Keratinocyte (primary cell): Measurements from ENCODE around the gene SNTG2. TPM values are rescaled to one million over a fixed set of nuclear protein-coding genes. Genes with fewer than 3 reads are reported as not detected.

ENCODE experiments used
- DNase-seq: peaks from one replicate; pipeline ENCODE4 v3.0.0-alpha.2; 2011; ENCODE audit warnings: low read depth, missing footprints, low spot score
- FAIRE-seq: peaks from 2 replicates; lab custom pipeline; 2011; peaks lifted over from hg19 to GRCh38; lab: Jason Lieb, UNC
- H2AFZ ChIP-seq: 2 replicates; pipeline ENCODE4 v1.6.0; 2012; ENCODE audit warnings: low read length, control low read depth, inconsistent platforms; ENCODE audit not compliant: control insufficient read depth
- H3K27ac ChIP-seq: 2 replicates; pipeline ENCODE4 v1.5.1; 2011; ENCODE audit warnings: low read length; ENCODE audit not compliant: control insufficient read depth, insufficient read depth
- H3K27me3 ChIP-seq: 3 replicates; pipeline ENCODE4 v1.6.0; 2011; ENCODE audit warnings: low read length; ENCODE audit not compliant: control insufficient read depth, insufficient read depth; ENCODE audit errors: extremely low read depth
- H3K36me3 ChIP-seq, 2 experiments: 2 replicates in 1 of 2; 3 replicates in 1 of 2; pipeline ENCODE4 v1.5.1; 2011; ENCODE audit warnings: low read length in 2 of 2, mild to moderate bottlenecking in 1 of 2; ENCODE audit not compliant: control insufficient read depth in 2 of 2, insufficient read depth in 2 of 2; ENCODE audit errors: extremely low read depth in 1 of 2
- H3K4me1 ChIP-seq: 3 replicates; pipeline ENCODE4 v1.5.1; 2011; ENCODE audit warnings: low read length; ENCODE audit not compliant: control insufficient read depth, insufficient read depth; ENCODE audit errors: extremely low read depth
- H3K4me2 ChIP-seq: 3 replicates; pipeline ENCODE4 v1.6.0; 2011; ENCODE audit warnings: low read depth, low read length; ENCODE audit not compliant: control insufficient read depth, insufficient read depth; ENCODE audit errors: extremely low read depth
- H3K4me3 ChIP-seq, 3 experiments: fragments of 200-600 bp in 1 of 3; sonication (generic) in 1 of 3; 2 replicates in 2 of 3; 3 replicates in 1 of 3; pipeline ENCODE4 v1.5.1; 2011 to 2016; ENCODE audit warnings: low read length in 3 of 3, mild to moderate bottlenecking in 3 of 3, control low read depth in 2 of 3, inconsistent platforms in 1 of 3, low read depth in 1 of 3, mixed read lengths in 1 of 3, mixed run types in 1 of 3, moderate library complexity in 1 of 3; ENCODE audit not compliant: control insufficient read depth in 2 of 3, insufficient read depth in 2 of 3; ENCODE audit errors: extremely low read depth in 1 of 3
- H3K79me2 ChIP-seq: 2 replicates; pipeline ENCODE4 v1.6.0; 2012; ENCODE audit warnings: low read length; ENCODE audit not compliant: control insufficient read depth, insufficient read depth
- H3K9ac ChIP-seq: 3 replicates; pipeline ENCODE4 v1.6.0; 2011; ENCODE audit warnings: low read length; ENCODE audit not compliant: control insufficient read depth, insufficient read depth; ENCODE audit errors: extremely low read depth
- H3K9me1 ChIP-seq: 3 replicates; pipeline ENCODE4 v1.6.0; 2011; ENCODE audit warnings: low read length; ENCODE audit not compliant: control insufficient read depth, insufficient read depth; ENCODE audit errors: extremely low read depth
- H3K9me3 ChIP-seq: 2 replicates; pipeline ENCODE4 v1.5.1; 2012; ENCODE audit warnings: low read depth, low read length; ENCODE audit not compliant: control insufficient read depth
- H4K20me1 ChIP-seq: 3 replicates; pipeline ENCODE4 v1.6.0; 2011; ENCODE audit warnings: low read length; ENCODE audit not compliant: control insufficient read depth, insufficient read depth; ENCODE audit errors: extremely low read depth
- CTCF ChIP-seq, 3 experiments: IDR thresholded peaks in 1 of 3; conservative IDR thresholded peaks in 1 of 3; optimal IDR thresholded peaks in 1 of 3; 2 replicates in 2 of 3; 3 replicates in 1 of 3; pipeline versions ENCODE3 to v1.5.1; 2011; ENCODE audit warnings: low read length in 3 of 3, mild to moderate bottlenecking in 3 of 3, moderate library complexity in 2 of 3, control low read depth in 1 of 3, inconsistent platforms in 1 of 3; ENCODE audit not compliant: insufficient read depth in 2 of 3; ENCODE audit errors: extremely low read depth in 1 of 3
- EZH2 ChIP-seq: IDR thresholded peaks from one replicate; pipeline ENCODE4 v1.6.1; 2012; ENCODE audit warnings: inconsistent platforms, mild to moderate bottlenecking, low read length, moderate library complexity
- dilution Hi-C: fragments of 300-500 bp; cut with MboI; formaldehyde crosslinking; loops from one replicate; pipeline ENCODE4 v1.7.0; 2020; ENCODE audit warnings: low sequenced_read_pairs; ENCODE audit not compliant: extremely low pct_ligation_motif_present
- polyA plus RNA-seq, 5 experiments: library from polyadenylated mRNA; depleted of rRNA in 3 of 5; stranded (reverse) in 3 of 5; stranded (forward) in 1 of 5; unstranded in 1 of 5; fragments of >200 nt; gene quantifications; 1 replicate in 1 of 5; 2 replicates in 3 of 5; 3 replicates in 1 of 5; pipeline versions ENCODE4 v1.2.1 to v1.2.3, GENCODE V29; 2011 to 2012; ENCODE audit warnings: missing spikeins in 2 of 5, low read depth in 1 of 5, low replicate concordance in 1 of 5

The SNTG2 gene
- polyA plus RNA-seq, 1 donor (not counting 4 experiments of a cell fraction or from before 2014, with no cell fraction given) = not detected

- TF ChIP-seq EZH2 = no peak
- no peak for TF ChIP-seq CTCF (optimal IDR thresholded peaks at IDR 0.05 in 1 of 3, IDR thresholded peaks at IDR 0.05 in 1 of 3, conservative IDR thresholded peaks at IDR 0.05 in 1 of 3; ENCODE audit: extremely low read depth in 1 of 3, insufficient read depth in 2 of 3, low read length in 3 of 3)
- Histone ChIP-seq H3K36me3 (no peaks in the 10 kb centered on the region), H3K9me1 (no peaks in the 10 kb centered on the region), H3K9me3 (no peaks in the 10 kb centered on the region), H2AFZ (no peak overlapping the region), H3K27ac (no peak overlapping the region), H3K4me1 (no peaks in the 10 kb centered on the region), H3K4me3 (no peak overlapping the region), H3K27me3 (no peaks in the 10 kb centered on the region), H3K4me2 (no peak overlapping the region), H3K9ac (no peak overlapping the region), H4K20me1 (no peaks in the 10 kb centered on the region), H3K79me2 (no peaks in the 10 kb centered on the region)
- dilution Hi-C loops = no loop called here
- FAIRE-seq (no peak), DNase-seq (no peak)
These were observed 127.7 kb downstream of the SNTG2 start for GRCh38 chr2:1078326-1078725.

GRCh38 chr2:1079873-1080799 lies 129.5 kb downstream of the SNTG2 start:
- DNase-seq = no peak
- dilution Hi-C loops = no loop called here
- Histone ChIP-seq H3K9me1 (no peaks in the 10 kb centered on the region), H4K20me1 (no peaks in the 10 kb centered on the region), H3K4me3 (no peak overlapping the region), H3K36me3 (no peaks in the 10 kb centered on the region), H3K27me3 (no peaks in the 10 kb centered on the region), H3K27ac (no peak overlapping the region), H3K4me1 (no peaks in the 10 kb centered on the region), H3K9ac (no peak overlapping the region), H3K9me3 (no peaks in the 10 kb centered on the region), H3K4me2 (no peak overlapping the region), H2AFZ (no peak overlapping the region), H3K79me2 (no peaks in the 10 kb centered on the region)
- no peak for FAIRE-seq
- no peak for TF ChIP-seq CTCF (optimal IDR thresholded peaks at IDR 0.05 in 1 of 3, IDR thresholded peaks at IDR 0.05 in 1 of 3, conservative IDR thresholded peaks at IDR 0.05 in 1 of 3; ENCODE audit: extremely low read depth in 1 of 3, insufficient read depth in 2 of 3, low read length in 3 of 3)
- TF ChIP-seq EZH2 = no peak
